Smooth muscle cell (in vitro differentiated cells): ENCODE measurements around the gene ECE1. TPM values are rescaled to one million over a fixed set of nuclear protein-coding genes. Genes with fewer than 3 reads are reported as not detected.
A peak's percentile ranks its signal among the peaks of the same experiment; 100 is the strongest.

Experiments
- DNase-seq: peaks from one replicate; lab custom pipeline; 2025; ENCODE audit not compliant: unreplicated experiment; lab: John Stamatoyannopoulos, UW
- H2AFZ ChIP-seq: fragments of 200-600 bp; sonication (generic); 2 replicates; pipeline ENCODE4 v1.6.0; 2016; ENCODE audit warnings: antibody characterized with exemption, low read depth, mild to moderate bottlenecking
- H3F3A ChIP-seq: fragments of 200-600 bp; sonication (generic); 2 replicates; pipeline ENCODE4 v1.6.0; 2017; ENCODE audit warnings: antibody characterized with exemption, low read depth
- H3K27ac ChIP-seq: fragments of 200-600 bp; sonication (generic); 2 replicates; pipeline ENCODE4 v1.5.1; 2016; ENCODE audit warnings: low read depth, mild to moderate bottlenecking
- H3K27me3 ChIP-seq: fragments of 200-600 bp; sonication (generic); 2 replicates; pipeline ENCODE4 v1.6.1; 2016; ENCODE audit warnings: low read depth, mild to moderate bottlenecking
- H3K36me3 ChIP-seq: fragments of 200-600 bp; sonication (generic); 2 replicates; pipeline ENCODE4 v1.5.1; 2016; ENCODE audit warnings: low read depth
- H3K4me1 ChIP-seq: fragments of 200-600 bp; sonication (generic); 2 replicates; pipeline ENCODE4 v1.5.1; 2016; ENCODE audit warnings: low read depth
- H3K4me2 ChIP-seq: fragments of 200-600 bp; sonication (generic); 2 replicates; pipeline ENCODE4 v1.6.0; 2016; ENCODE audit warnings: mild to moderate bottlenecking
- H3K4me3 ChIP-seq: fragments of 200-600 bp; sonication (generic); 2 replicates; pipeline ENCODE4 v1.5.1; 2016; ENCODE audit warnings: mild to moderate bottlenecking
- H3K79me2 ChIP-seq: fragments of 200-600 bp; sonication (generic); 2 replicates; pipeline ENCODE4 v1.6.0; 2016; ENCODE audit warnings: low read depth, mild to moderate bottlenecking
- H3K9ac ChIP-seq: fragments of 200-600 bp; sonication (generic); 2 replicates; pipeline ENCODE4 v1.6.0; 2016; ENCODE audit warnings: low read depth
- H3K9me3 ChIP-seq: fragments of 200-600 bp; sonication (generic); replicated peaks from 2 replicates; pipeline ENCODE4 v1.5.1; 2016; ENCODE audit warnings: low read depth
- H4K20me1 ChIP-seq: fragments of 200-600 bp; sonication (generic); 2 replicates; pipeline ENCODE4 v1.6.0; 2016; ENCODE audit warnings: low read depth
- WGBS: methylation state at CpG from one replicate; pipeline ENCODE4 v1.1.7; 2016; ENCODE audit warnings: low lambda C conversion rate; 5-methylcytosine and 5-hydroxymethylcytosine counted together
- polyA plus RNA-seq: library from polyadenylated mRNA; unstranded; fragments of >200 nt; fragmentation: Nextera tagmentation; extraction: Ambion mirVana; gene quantifications from 2 replicates; pipeline ENCODE4 v1.2.1, GENCODE V29; 2016
- total RNA-seq: library from RNA; depleted of rRNA; stranded (reverse); fragments of >200 nt; gene quantifications from 2 replicates; pipeline ENCODE4 v1.2.3, GENCODE V29; 2014
- TF ChIP-seq, protein P1 (sequence below): fragments of 200-600 bp; sonication (generic); IDR thresholded peaks from 2 replicates; pipeline ENCODE4 v1.5.1; 2017; ENCODE audit warnings: borderline replicate concordance, mild to moderate bottlenecking, antibody characterized with exemption; ENCODE audit not compliant: insufficient read depth, poor library complexity, severe bottlenecking

The ECE1 gene
- total RNA-seq (63.8 and 129 TPM in 2 replicates), polyA plus RNA-seq (101 and 108 TPM in 2 replicates)

DNA sequence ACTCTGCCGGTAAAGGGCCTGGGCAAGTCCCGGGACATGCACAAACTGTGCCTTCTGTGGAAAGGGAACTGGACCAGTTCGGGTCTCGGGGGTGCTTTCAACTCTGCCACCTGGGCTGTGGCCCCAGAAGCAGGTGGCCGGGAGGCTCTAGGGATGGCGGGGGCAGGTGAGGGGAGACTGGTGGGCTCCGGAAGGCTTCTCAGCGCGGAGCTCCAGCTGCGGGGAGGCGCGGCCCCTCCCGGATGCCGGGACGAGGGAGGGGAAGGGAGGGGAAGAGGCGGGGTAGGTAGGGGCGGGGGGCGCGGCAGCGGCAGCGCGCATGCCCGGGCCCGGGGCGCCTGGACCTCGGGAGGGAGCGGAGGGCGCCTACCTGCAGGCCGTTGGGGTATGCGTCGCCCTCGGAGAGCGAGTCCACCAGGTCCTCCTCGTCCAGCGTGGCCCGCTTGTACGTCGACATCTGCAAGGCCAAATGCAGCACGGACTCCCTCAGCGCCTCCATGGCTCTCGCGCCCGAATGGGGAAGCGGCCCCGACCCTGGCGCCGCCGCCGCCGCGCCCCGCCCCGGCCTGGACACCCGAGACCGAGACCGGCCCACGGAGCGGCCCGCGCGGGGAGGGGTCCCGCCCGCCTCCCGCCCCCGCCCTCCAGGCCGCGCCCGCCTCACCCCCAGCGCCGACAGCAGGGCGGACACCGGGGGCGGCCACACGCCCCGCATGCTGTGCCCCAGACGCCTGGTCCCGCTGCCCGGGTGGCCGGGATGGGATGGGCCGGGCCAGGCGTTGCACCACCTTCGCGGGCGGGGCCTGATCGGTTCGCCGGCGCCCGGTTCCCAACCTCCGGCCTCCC lies at the start of gene ECE1:
ECE1 (minus strand) TSS at position 764 of the 846 bp plus-strand sequence; CDS start at position 715, 49 bp downstream.
- Histone ChIP-seq H3K9ac (peak within 1 kb of the TSS; percentile 62), H4K20me1 (peaks cover 39% of the 10 kb centered on the region), H3K4me1 (peaks cover 25% of the 10 kb centered on the region), H3F3A (peaks cover 15% of the 10 kb centered on the region), H3K4me2 (peak within 1 kb of the TSS; percentile 95), H3K9me3 (no peaks in the 10 kb centered on the region), H2AFZ (no peak within 1 kb of the TSS), H3K4me3 (peak within 1 kb of the TSS; percentile 60), H3K79me2 (peaks cover 92% of the 10 kb centered on the region), H3K27ac (peak within 1 kb of the TSS; percentile 55), H3K27me3 (no peaks in the 10 kb centered on the region), H3K36me3 (no peaks in the 10 kb centered on the region)
- TF ChIP-seq, protein P1, sequence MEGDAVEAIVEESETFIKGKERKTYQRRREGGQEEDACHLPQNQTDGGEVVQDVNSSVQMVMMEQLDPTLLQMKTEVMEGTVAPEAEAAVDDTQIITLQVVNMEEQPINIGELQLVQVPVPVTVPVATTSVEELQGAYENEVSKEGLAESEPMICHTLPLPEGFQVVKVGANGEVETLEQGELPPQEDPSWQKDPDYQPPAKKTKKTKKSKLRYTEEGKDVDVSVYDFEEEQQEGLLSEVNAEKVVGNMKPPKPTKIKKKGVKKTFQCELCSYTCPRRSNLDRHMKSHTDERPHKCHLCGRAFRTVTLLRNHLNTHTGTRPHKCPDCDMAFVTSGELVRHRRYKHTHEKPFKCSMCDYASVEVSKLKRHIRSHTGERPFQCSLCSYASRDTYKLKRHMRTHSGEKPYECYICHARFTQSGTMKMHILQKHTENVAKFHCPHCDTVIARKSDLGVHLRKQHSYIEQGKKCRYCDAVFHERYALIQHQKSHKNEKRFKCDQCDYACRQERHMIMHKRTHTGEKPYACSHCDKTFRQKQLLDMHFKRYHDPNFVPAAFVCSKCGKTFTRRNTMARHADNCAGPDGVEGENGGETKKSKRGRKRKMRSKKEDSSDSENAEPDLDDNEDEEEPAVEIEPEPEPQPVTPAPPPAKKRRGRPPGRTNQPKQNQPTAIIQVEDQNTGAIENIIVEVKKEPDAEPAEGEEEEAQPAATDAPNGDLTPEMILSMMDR = no peak
- DNase-seq = no peak
- WGBS = 3% methylated on average over 40 of the region's 90 CpGs

DNA sequence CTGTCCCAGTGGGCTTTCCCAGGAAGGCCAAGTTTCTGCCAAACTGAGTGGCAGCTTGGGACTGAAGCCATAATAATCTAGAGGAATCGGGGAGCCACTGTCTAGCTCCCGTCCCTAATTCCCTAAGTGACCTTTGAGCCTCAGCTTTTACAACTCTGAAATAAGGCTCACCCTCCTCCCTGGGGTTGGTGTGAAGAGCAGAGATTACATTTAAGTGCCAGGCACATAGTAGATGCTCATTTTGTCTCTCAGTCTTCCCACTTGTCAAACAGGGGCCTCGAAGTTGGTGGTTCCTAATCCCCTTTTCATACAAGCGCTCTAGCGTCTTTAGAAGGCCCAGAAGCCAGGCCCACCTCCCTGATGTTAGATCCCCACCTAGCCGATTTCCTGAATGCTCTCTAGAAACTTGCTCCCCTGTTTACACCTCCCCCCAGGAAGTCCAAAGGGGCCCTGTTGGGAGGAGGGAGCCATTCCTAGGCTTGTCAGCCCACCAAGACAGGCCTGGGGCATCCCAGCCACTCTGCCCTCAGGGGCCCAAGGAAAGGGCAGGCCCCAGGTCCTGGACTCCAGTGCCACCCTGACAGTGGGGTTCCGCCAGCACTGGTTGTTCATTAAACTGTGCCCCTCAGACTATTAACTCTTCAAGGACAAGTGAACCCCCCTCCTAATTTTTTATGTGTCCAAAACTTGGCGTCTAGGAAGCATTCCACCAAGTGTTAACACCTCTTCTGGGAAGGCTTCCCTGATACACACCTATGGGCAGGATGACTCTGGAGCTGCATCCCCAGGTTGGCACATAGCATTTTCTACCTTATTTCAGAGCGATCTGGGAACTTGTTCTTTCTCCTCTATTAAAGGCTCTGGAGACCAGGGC lies 49.3 kb upstream of the ECE1 start:
- peak overlapping the region; percentile 73 for H3K27ac ChIP-seq
- no peak overlapping the region for H3K4me2 ChIP-seq
- H2AFZ ChIP-seq = no peak overlapping the region
- DNase-seq = no peak
- H3K4me1 ChIP-seq = peaks cover 28% of the 10 kb centered on the region
- H3K27me3 ChIP-seq = no peaks in the 10 kb centered on the region
- H3K9me3 ChIP-seq = no peaks in the 10 kb centered on the region
- H3F3A ChIP-seq = peaks cover 11% of the 10 kb centered on the region
- no peak overlapping the region for H3K9ac ChIP-seq
- TF ChIP-seq, protein P1 = no peak
- H3K36me3 ChIP-seq = no peaks in the 10 kb centered on the region
- peaks cover 99% of the 10 kb centered on the region for H3K79me2 ChIP-seq
- peaks cover 84% of the 10 kb centered on the region for H4K20me1 ChIP-seq
- 83% methylated on average over 9 of the region's 9 CpGs for WGBS
- H3K4me3 ChIP-seq = no peak overlapping the region

DNA sequence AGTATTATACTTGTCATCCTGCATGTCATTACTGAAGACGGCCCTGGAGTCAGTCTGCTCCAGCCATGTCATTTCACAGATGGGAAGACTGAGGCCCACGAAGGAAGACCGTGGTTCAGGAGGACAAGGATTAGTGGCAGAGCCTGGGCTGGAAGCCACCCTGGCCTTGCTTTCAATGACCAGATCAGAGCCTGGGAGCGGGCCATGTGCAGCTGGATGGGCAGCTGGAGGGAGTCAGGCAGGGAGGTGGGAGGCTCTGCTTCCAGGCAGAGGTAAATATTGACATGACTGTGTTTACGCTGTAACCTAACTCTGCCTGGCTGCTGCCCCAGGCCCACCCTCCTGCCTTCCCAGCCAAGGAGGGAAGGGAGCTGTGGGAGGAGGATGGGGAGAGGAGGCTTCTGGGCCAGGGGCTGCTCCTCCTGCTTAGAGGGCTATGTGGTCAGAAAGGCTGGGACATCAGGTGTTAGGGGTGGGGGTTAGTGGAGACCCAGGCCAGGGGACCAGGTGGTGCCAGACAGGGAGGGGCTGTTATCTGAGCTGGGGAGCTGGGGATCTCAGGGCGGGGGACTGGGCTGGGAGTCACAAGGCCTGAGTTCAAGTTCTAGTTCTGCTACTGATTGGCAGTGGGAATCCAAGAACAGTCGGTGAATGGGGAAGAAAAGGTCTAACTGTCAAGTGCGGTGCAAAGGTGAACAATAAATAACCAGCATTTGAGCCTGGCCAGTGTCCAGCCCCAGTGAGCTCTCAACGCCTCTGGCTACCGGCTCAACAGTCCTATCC lies 48.5 kb upstream of the ECE1 start:
- 66% methylated on average over 9 of the region's 10 CpGs for WGBS
- TF ChIP-seq, protein P1 = no peak
- H3K36me3 ChIP-seq = no peaks in the 10 kb centered on the region
- peaks cover 25% of the 10 kb centered on the region for H3K4me1 ChIP-seq
- no peak overlapping the region for H3K9ac ChIP-seq
- peaks cover 93% of the 10 kb centered on the region for H3K79me2 ChIP-seq
- H2AFZ ChIP-seq = no peak overlapping the region
- no peak overlapping the region for H3K4me3 ChIP-seq
- no peaks in the 10 kb centered on the region for H3K9me3 ChIP-seq
- no peak for DNase-seq
- H3K4me2 ChIP-seq = peak overlapping the region; percentile 63
- H4K20me1 ChIP-seq = peaks cover 75% of the 10 kb centered on the region
- H3K27ac ChIP-seq = peak overlapping the region; percentile 73
- H3F3A ChIP-seq = peaks cover 14% of the 10 kb centered on the region
- no peaks in the 10 kb centered on the region for H3K27me3 ChIP-seq
